HepG2 (cell line): ENCODE results near the gene MYLK. TPM values are rescaled to one million over a fixed set of nuclear protein-coding genes. Genes with fewer than 3 reads are reported as not detected.

Source experiments
- ATAC-seq: fragments of 200-7000 bp; cut with Tn5 transposase; 3 replicates; pipeline ENCODE4 v1.9.1; 2020; ENCODE audit warnings: mild to moderate bottlenecking, moderate library complexity
- BruUV-seq: library from RNA; stranded (reverse); fragments of 400-500 nt; replicated peaks from 2 replicates; lab custom pipeline; 2021; lab: Mats Ljungman, UMichigan
- CTCF ChIA-PET: fragments of 300-600 bp; formaldehyde crosslinking; extraction: SDS; loops from one replicate; lab custom pipeline; 2021; ENCODE audit warnings: low total read pairs, inconsistent platforms, low intra/inter-chr PET ratio; lab: Yijun Ruan, JAX
- POLR2A ChIA-PET: fragments of 350-600 bp; sonication (Branson Sonifier 250); formaldehyde crosslinking; loops from one replicate; lab custom pipeline; 2020; ENCODE audit warnings: antibody characterized with exemption, inconsistent platforms; lab: Yijun Ruan, JAX
- DNase-seq: peaks from one replicate; pipeline ENCODE4 v3.0.0-alpha.2; 2015; ENCODE audit warnings: low spot score
- FAIRE-seq: peaks from 3 replicates; lab custom pipeline; 2011; peaks lifted over from hg19 to GRCh38; lab: Jason Lieb, UNC
- H2AFZ ChIP-seq: one replicate; pipeline ENCODE4 v1.6.1; 2011; ENCODE audit warnings: low read length, inconsistent platforms
- H3K27ac ChIP-seq: fragments of 300-600 bp; 3 replicates; pipeline ENCODE4 v1.8.0; 2011; ENCODE audit warnings: mixed run types, mild to moderate bottlenecking, mixed read lengths, low read length, inconsistent platforms; ENCODE audit not compliant: insufficient read depth; ENCODE audit errors: extremely low read length
- H3K27me3 ChIP-seq, 2 experiments: fragments of 200-600 bp in 1 of 2; 2 replicates in 1 of 2; 3 replicates in 1 of 2; pipeline versions ENCODE4 v1.6.0 to v1.8.0; 2011; ENCODE audit warnings: low read length in 2 of 2, mild to moderate bottlenecking in 2 of 2, moderate library complexity in 2 of 2, inconsistent platforms in 1 of 2; ENCODE audit not compliant: insufficient read depth in 2 of 2, control insufficient read depth in 1 of 2
- H3K36me3 ChIP-seq, 2 experiments: fragments of 200-600 bp in 1 of 2; replicated peaks in 1 of 2; 2 replicates in 1 of 2; 3 replicates in 1 of 2; pipeline versions ENCODE4 v1.5.1 to v1.8.0; 2011; ENCODE audit warnings: low read length in 2 of 2, inconsistent platforms in 1 of 2; ENCODE audit not compliant: insufficient read depth in 2 of 2, control insufficient read depth in 1 of 2
- H3K4me1 ChIP-seq: 2 replicates; pipeline ENCODE4 v1.5.1; 2012; ENCODE audit warnings: low read length, inconsistent platforms; ENCODE audit not compliant: insufficient read depth
- H3K4me2 ChIP-seq: 2 replicates; pipeline ENCODE4 v1.6.0; 2011; ENCODE audit warnings: low read depth, low read length, inconsistent platforms
- H3K4me3 ChIP-seq, 3 experiments: fragments of 200-600 bp in 1 of 3; sonication (generic), shearing (Covaris generic) in 1 of 3; replicated peaks in 1 of 3; 2 replicates each; pipeline ENCODE4 v1.5.1; 2011 to 2016; ENCODE audit warnings: low read length in 3 of 3, inconsistent platforms in 2 of 3, low read depth in 2 of 3, mild to moderate bottlenecking in 2 of 3, control low read depth in 1 of 3, mixed read lengths in 1 of 3; ENCODE audit not compliant: insufficient read depth in 1 of 3
- H3K79me2 ChIP-seq: one replicate; pipeline ENCODE4 v1.6.1; 2011; ENCODE audit warnings: low read length, inconsistent platforms; ENCODE audit not compliant: insufficient read depth
- H3K9ac ChIP-seq: 2 replicates; pipeline ENCODE4 v1.6.0; 2011; ENCODE audit warnings: mild to moderate bottlenecking, low read depth, low read length, inconsistent platforms; ENCODE audit not compliant: insufficient read depth
- H3K9me3 ChIP-seq: 2 replicates; pipeline ENCODE4 v1.5.1; 2012; ENCODE audit warnings: mild to moderate bottlenecking, low read length
- H4K20me1 ChIP-seq: 2 replicates; pipeline ENCODE4 v1.6.0; 2011; ENCODE audit warnings: inconsistent platforms, mild to moderate bottlenecking, low read length, moderate library complexity; ENCODE audit not compliant: insufficient read depth
- ATF7 ChIP-seq, 2 experiments: fragments of 450-650 bp in 1 of 2; sonication (generic) in 1 of 2; formaldehyde crosslinking in 1 of 2; IDR thresholded peaks; 2 replicates each; pipeline versions ENCODE4 v1.4.0 to v1.6.1; 2016 to 2020; ENCODE audit warnings: antibody characterized with exemption in 1 of 2, mild to moderate bottlenecking in 1 of 2, missing genetic modification reagents in 1 of 2
- NFKBIZ ChIP-seq: IDR thresholded peaks from 2 replicates; pipeline ENCODE4 v1.6.1; 2018; ENCODE audit warnings: missing genetic modification reagents, missing compliant biosample characterization
- SOX5 ChIP-seq: IDR thresholded peaks from 2 replicates; pipeline ENCODE4 v1.6.1; 2016; ENCODE audit warnings: borderline replicate concordance
- TOE1 ChIP-seq: sonication (generic); formaldehyde crosslinking; IDR thresholded peaks from 2 replicates; pipeline ENCODE4 v1.4.0; 2020; ENCODE audit warnings: mild to moderate bottlenecking, missing genetic modification reagents
- ZFP41 ChIP-seq: sonication (generic); formaldehyde crosslinking; IDR thresholded peaks from 2 replicates; pipeline ENCODE4 v1.4.0; 2020; ENCODE audit warnings: mild to moderate bottlenecking, missing genetic modification reagents, borderline replicate concordance
- ZKSCAN1 ChIP-seq: fragments of 150-350 bp; IDR thresholded peaks from 2 replicates; pipeline ENCODE4 v1.6.1; 2014; ENCODE audit warnings: low read length
- ZNF329 ChIP-seq: sonication (generic); formaldehyde crosslinking; IDR thresholded peaks from 2 replicates; pipeline ENCODE4 v1.9.0; 2021; ENCODE audit warnings: low read depth, mild to moderate bottlenecking, missing genetic modification reagents
- ZNF83 ChIP-seq: sonication (generic); formaldehyde crosslinking; IDR thresholded peaks from 2 replicates; pipeline ENCODE4 v1.4.0; 2020; ENCODE audit warnings: missing genetic modification reagents, mild to moderate bottlenecking, borderline replicate concordance
- ZNF850 ChIP-seq: sonication (generic); formaldehyde crosslinking; conservative IDR thresholded peaks from 2 replicates; pipeline ENCODE4 v1.9.0; 2021; ENCODE audit warnings: mild to moderate bottlenecking, missing genetic modification reagents
- ZSCAN12 ChIP-seq: sonication (generic); formaldehyde crosslinking; IDR thresholded peaks from 2 replicates; pipeline ENCODE4 v1.9.0; 2021; ENCODE audit warnings: mild to moderate bottlenecking, missing genetic modification reagents
- ZSCAN29 ChIP-seq: sonication (generic); formaldehyde crosslinking; conservative IDR thresholded peaks from 2 replicates; pipeline ENCODE4 v1.4.0; 2020; ENCODE audit warnings: mild to moderate bottlenecking, missing genetic modification reagents
- WGBS: methylation state at CpG from one replicate; pipeline ENCODE4 v1.1.6; 2017; ENCODE audit warnings: low lambda C conversion rate; 5-methylcytosine and 5-hydroxymethylcytosine counted together
- in situ Hi-C: cut with HindIII; loops from 2 replicates; pipeline ENCODE4 v1.10.0; 2017; ENCODE audit warnings: low pct_unique_long_range_greater_than_20kb; ENCODE audit not compliant: extremely low pct_ligation_motif_present
- intact Hi-C: fragments of 100-400 bp; cut with micrococcal nuclease; formaldehyde crosslinking; loops from one replicate; pipeline ENCODE4 v1.10.0; 2022; ENCODE audit not compliant: unreplicated experiment
- polyA plus RNA-seq, 8 experiments: library from polyadenylated mRNA; depleted of rRNA in 3 of 8; stranded (reverse) in 7 of 8; unstranded in 1 of 8; fragments of >200 nt; fragmentation: Illumina TruSeq in 4 of 8; extraction: Trizol in 4 of 8; gene quantifications; 2 replicates each; pipeline versions ENCODE4 v1.2.1 to v1.2.3, GENCODE V29; 2011 to 2016; ENCODE audit warnings: low read depth in 4 of 8, missing spikeins in 1 of 8, mixed read lengths in 1 of 8; ENCODE audit not compliant: insufficient read depth in 1 of 8
- total RNA-seq, 5 experiments: library from RNA; depleted of rRNA; stranded (reverse); fragments of >200 nt; fragmentation: Illumina TruSeq; extraction: Trizol; gene quantifications; 2 replicates each; pipeline ENCODE4 v1.2.3, GENCODE V29; 2016; ENCODE audit warnings: low read depth in 1 of 5
- TF ChIP-seq, protein P1 (sequence below): sonication (generic); formaldehyde crosslinking; IDR thresholded peaks from 2 replicates; pipeline ENCODE4 v1.4.0; 2020; ENCODE audit warnings: mild to moderate bottlenecking, missing genetic modification reagents
- TF ChIP-seq, protein P2 (sequence below): sonication (generic); formaldehyde crosslinking; IDR thresholded peaks from 2 replicates; pipeline ENCODE4 v1.4.0; 2020; ENCODE audit warnings: missing genetic modification reagents
- TF ChIP-seq, protein P3 (sequence below): sonication (generic); formaldehyde crosslinking; IDR thresholded peaks from 2 replicates; pipeline ENCODE4 v1.5.1; 2020; ENCODE audit warnings: missing genetic modification reagents, mild to moderate bottlenecking, borderline replicate concordance

The MYLK gene
- total and polyA plus RNA-seq, 2 of the 13 experiments (the other 11 are each of a cell fraction or from before 2014, with no cell fraction given): 10.6 to 34.9 TPM

DNA sequence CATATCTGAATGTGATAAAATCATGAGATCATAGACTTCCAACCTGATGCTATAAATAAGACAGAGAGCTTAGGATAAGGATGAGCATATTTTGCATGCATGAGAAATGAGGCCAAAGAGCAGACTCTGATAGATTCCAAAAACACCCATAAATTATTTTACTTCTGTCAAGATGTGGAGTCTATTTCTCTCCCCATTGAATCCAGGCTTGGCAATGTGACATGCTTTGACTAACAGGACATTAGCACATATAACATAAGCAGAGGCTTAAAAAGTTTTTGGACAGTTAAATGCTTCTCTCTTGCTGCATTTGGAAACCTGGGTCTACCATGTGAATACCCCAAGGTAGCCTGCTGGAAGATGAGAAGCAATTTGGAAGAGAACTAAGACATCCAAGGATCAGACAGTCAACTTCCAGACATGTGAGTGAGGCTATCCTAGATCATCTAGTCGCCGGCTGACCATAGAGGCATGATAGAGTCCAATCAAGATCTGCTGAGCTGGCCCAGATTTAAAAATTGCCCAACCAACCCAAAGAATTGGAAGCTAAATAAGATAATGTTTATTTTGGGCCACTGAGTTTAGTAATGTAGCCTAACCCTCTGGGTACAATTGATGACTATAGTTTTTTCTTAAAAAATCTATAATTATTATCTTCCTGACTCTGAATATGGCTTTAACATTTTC, 30.3 kb downstream of the MYLK start:
- no peak overlapping the region for H3K9ac ChIP-seq
- 78% methylated on average over 2 of the region's 2 CpGs for WGBS
- H3K27me3 ChIP-seq: no peaks in the 10 kb centered on the region
- ChIA-PET POLR2A (no interaction called here), CTCF (no interaction called here)
- in situ Hi-C loops (no loop called here), intact Hi-C loops (no loop called here)
- H3K4me3 ChIP-seq: no peak overlapping the region
- no peaks in the 10 kb centered on the region for H4K20me1 ChIP-seq
- H3K9me3 ChIP-seq: 0 out of 2 replicates have a peak, but pooled peaks cover 3% of the 10 kb centered on the region
- FAIRE-seq (no peak), ATAC-seq (no peak), DNase-seq (no peak)
- H3K36me3 ChIP-seq: no peaks in the 10 kb centered on the region
- no peaks in the 10 kb centered on the region for H3K4me1 ChIP-seq
- H3K4me2 ChIP-seq: no peak overlapping the region
- H3K79me2 ChIP-seq: no peaks in the 10 kb centered on the region
- H3K27ac ChIP-seq: no peak overlapping the region
- no TSS peak for BruUV-seq
- no peak for TF ChIP-seq ZNF83 (CRISPR knock-in tag)
- TF ChIP-seq, protein P1, sequence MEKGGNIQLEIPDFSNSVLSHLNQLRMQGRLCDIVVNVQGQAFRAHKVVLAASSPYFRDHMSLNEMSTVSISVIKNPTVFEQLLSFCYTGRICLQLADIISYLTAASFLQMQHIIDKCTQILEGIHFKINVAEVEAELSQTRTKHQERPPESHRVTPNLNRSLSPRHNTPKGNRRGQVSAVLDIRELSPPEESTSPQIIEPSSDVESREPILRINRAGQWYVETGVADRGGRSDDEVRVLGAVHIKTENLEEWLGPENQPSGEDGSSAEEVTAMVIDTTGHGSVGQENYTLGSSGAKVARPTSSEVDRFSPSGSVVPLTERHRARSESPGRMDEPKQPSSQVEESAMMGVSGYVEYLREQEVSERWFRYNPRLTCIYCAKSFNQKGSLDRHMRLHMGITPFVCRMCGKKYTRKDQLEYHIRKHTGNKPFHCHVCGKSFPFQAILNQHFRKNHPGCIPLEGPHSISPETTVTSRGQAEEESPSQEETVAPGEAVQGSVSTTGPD (CRISPR knock-in tag): no peak
- TF ChIP-seq ZNF850: no peak
- no peak for TF ChIP-seq ATF7 (IDR thresholded peaks at IDR 0.05)
- no peak for TF ChIP-seq ATF7 (CRISPR knock-in tag; IDR thresholded peaks at IDR 0.05)
- no peak for TF ChIP-seq NFKBIZ (CRISPR knock-in tag)
- TF ChIP-seq, protein P2, sequence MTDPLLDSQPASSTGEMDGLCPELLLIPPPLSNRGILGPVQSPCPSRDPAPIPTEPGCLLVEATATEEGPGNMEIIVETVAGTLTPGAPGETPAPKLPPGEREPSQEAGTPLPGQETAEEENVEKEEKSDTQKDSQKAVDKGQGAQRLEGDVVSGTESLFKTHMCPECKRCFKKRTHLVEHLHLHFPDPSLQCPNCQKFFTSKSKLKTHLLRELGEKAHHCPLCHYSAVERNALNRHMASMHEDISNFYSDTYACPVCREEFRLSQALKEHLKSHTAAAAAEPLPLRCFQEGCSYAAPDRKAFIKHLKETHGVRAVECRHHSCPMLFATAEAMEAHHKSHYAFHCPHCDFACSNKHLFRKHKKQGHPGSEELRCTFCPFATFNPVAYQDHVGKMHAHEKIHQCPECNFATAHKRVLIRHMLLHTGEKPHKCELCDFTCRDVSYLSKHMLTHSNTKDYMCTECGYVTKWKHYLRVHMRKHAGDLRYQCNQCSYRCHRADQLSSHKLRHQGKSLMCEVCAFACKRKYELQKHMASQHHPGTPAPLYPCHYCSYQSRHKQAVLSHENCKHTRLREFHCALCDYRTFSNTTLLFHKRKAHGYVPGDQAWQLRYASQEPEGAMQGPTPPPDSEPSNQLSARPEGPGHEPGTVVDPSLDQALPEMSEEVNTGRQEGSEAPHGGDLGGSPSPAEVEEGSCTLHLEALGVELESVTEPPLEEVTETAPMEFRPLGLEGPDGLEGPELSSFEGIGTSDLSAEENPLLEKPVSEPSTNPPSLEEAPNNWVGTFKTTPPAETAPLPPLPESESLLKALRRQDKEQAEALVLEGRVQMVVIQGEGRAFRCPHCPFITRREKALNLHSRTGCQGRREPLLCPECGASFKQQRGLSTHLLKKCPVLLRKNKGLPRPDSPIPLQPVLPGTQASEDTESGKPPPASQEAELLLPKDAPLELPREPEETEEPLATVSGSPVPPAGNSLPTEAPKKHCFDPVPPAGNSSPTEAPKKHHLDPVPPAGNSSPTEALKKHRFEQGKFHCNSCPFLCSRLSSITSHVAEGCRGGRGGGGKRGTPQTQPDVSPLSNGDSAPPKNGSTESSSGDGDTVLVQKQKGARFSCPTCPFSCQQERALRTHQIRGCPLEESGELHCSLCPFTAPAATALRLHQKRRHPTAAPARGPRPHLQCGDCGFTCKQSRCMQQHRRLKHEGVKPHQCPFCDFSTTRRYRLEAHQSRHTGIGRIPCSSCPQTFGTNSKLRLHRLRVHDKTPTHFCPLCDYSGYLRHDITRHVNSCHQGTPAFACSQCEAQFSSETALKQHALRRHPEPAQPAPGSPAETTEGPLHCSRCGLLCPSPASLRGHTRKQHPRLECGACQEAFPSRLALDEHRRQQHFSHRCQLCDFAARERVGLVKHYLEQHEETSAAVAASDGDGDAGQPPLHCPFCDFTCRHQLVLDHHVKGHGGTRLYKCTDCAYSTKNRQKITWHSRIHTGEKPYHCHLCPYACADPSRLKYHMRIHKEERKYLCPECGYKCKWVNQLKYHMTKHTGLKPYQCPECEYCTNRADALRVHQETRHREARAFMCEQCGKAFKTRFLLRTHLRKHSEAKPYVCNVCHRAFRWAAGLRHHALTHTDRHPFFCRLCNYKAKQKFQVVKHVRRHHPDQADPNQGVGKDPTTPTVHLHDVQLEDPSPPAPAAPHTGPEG (CRISPR knock-in tag): no peak
- no peak for TF ChIP-seq ZNF329 (CRISPR knock-in tag)
- no peak for TF ChIP-seq ZFP41
- TF ChIP-seq ZKSCAN1: no peak
- no peak for TF ChIP-seq TOE1 (CRISPR knock-in tag)
- no peak for TF ChIP-seq SOX5 (CRISPR knock-in tag)
- TF ChIP-seq ZSCAN29 (CRISPR knock-in tag): no peak
- TF ChIP-seq, protein P3, sequence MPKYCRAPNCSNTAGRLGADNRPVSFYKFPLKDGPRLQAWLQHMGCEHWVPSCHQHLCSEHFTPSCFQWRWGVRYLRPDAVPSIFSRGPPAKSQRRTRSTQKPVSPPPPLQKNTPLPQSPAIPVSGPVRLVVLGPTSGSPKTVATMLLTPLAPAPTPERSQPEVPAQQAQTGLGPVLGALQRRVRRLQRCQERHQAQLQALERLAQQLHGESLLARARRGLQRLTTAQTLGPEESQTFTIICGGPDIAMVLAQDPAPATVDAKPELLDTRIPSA (CRISPR knock-in tag): no peak
- TF ChIP-seq ZSCAN12 (CRISPR knock-in tag): no peak
- H2AFZ ChIP-seq: no peak overlapping the region
